Cardiac muscle cell (in vitro differentiated cells and primary cell): ENCODE data around the gene CLIC5. TPM values are rescaled to one million over a fixed set of nuclear protein-coding genes. Genes with fewer than 3 reads are reported as not detected.

ENCODE experiments used
- DNase-seq, 2 donors: peaks; one replicate each; pipeline versions ENCODE4 v3.0.0 to v3.0.0-alpha.2; 2010 to 2017; ENCODE audit warnings: low read depth in 1 of 2, low spot score in 1 of 2
- H3K27ac ChIP-seq: fragments of 200-600 bp; sonication (generic); 2 replicates; pipeline ENCODE4 v1.5.1; 2016
- H3K27me3 ChIP-seq: fragments of 200-600 bp; sonication (generic); 2 replicates; pipeline ENCODE4 v1.6.0; 2016; ENCODE audit warnings: control low read depth
- H3K36me3 ChIP-seq: fragments of 200-600 bp; sonication (generic); 2 replicates; pipeline ENCODE4 v1.5.1; 2016; ENCODE audit warnings: control low read depth
- H3K4me1 ChIP-seq: fragments of 200-600 bp; sonication (generic); 2 replicates; pipeline ENCODE4 v1.8.1; 2017; ENCODE audit warnings: low read depth, mild to moderate bottlenecking, mixed run types
- H3K4me3 ChIP-seq: fragments of 200-600 bp; sonication (generic); 2 replicates; pipeline ENCODE4 v1.5.1; 2016; ENCODE audit warnings: mild to moderate bottlenecking
- H3K9me3 ChIP-seq: fragments of 200-600 bp; sonication (generic); 2 replicates; pipeline ENCODE4 v1.5.1; 2017; ENCODE audit warnings: low read depth, mild to moderate bottlenecking, control low read depth
- polyA plus RNA-seq: library from polyadenylated mRNA; unstranded; fragments of >200 nt; fragmentation: Nextera tagmentation; extraction: Ambion mirVana; gene quantifications from 2 replicates; pipeline ENCODE4 v1.2.1, GENCODE V29; 2016
- total RNA-seq: library from RNA; depleted of rRNA; stranded (reverse); fragments of >200 nt; gene quantifications from 2 replicates; pipeline ENCODE4 v1.2.3, GENCODE V29; 2016
- TF ChIP-seq, protein P1 (sequence below): IDR thresholded peaks from 2 replicates; pipeline ENCODE4 v1.5.1; 2012; ENCODE audit warnings: low read depth, mild to moderate bottlenecking, low read length

The CLIC5 gene
- total and polyA plus RNA-seq, 2 experiments from 2014 or later = 10.5 to 24.5 TPM

DNA sequence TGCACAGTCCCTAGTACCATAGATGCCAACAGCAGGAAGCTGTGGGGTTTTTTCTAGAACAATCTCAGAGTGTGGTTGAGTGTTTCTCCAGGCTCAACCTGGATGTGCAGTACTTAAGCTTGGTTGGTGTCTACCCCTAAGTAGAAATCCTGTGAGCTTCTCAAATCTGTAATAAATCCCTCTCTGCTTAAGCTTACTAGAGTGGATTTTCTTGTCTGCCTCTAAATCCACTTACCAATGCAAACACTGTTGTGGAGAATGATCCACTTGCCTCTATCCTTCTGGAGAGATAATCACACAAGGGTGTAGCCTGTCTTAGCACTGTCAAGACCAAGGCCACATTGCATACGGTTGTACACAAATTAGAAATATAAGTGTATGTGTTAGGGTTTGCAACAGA, 43.3 kb upstream of the CLIC5 start:
- TF ChIP-seq, protein P1, sequence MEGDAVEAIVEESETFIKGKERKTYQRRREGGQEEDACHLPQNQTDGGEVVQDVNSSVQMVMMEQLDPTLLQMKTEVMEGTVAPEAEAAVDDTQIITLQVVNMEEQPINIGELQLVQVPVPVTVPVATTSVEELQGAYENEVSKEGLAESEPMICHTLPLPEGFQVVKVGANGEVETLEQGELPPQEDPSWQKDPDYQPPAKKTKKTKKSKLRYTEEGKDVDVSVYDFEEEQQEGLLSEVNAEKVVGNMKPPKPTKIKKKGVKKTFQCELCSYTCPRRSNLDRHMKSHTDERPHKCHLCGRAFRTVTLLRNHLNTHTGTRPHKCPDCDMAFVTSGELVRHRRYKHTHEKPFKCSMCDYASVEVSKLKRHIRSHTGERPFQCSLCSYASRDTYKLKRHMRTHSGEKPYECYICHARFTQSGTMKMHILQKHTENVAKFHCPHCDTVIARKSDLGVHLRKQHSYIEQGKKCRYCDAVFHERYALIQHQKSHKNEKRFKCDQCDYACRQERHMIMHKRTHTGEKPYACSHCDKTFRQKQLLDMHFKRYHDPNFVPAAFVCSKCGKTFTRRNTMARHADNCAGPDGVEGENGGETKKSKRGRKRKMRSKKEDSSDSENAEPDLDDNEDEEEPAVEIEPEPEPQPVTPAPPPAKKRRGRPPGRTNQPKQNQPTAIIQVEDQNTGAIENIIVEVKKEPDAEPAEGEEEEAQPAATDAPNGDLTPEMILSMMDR = no peak
- H3K9me3 ChIP-seq = no peaks in the 10 kb centered on the region
- H3K4me3 ChIP-seq = no peak overlapping the region
- no peaks in the 10 kb centered on the region for H3K36me3 ChIP-seq
- peaks cover 14% of the 10 kb centered on the region for H3K4me1 ChIP-seq
- no peak for DNase-seq
- H3K27ac ChIP-seq = no peak overlapping the region
- no peaks in the 10 kb centered on the region for H3K27me3 ChIP-seq

DNA sequence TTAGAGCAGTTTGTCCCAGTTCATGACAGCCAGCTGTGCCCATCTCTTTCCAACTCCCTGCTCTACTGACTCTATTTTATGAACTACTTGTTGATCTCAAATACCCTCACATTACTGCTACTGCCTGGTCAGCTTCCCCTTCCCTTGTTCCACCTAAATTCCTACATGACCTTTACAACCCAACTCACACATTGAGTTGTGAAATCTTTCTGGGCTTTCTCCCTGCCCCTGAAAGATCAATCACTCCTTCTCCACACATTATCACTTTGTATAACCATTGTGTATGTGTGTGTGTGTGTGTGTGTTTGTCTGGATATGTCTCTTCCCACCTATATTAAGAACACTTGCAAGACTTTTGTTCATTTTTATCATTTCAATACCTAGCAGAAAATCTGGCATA, 42.1 kb upstream of the CLIC5 start:
- TF ChIP-seq, protein P1 = no peak
- peaks cover 25% of the 10 kb centered on the region for H3K4me1 ChIP-seq
- H3K9me3 ChIP-seq = no peaks in the 10 kb centered on the region
- no peaks in the 10 kb centered on the region for H3K36me3 ChIP-seq
- no peaks in the 10 kb centered on the region for H3K27me3 ChIP-seq
- no peak overlapping the region for H3K27ac ChIP-seq
- H3K4me3 ChIP-seq = no peak overlapping the region
- no peak for DNase-seq

DNA sequence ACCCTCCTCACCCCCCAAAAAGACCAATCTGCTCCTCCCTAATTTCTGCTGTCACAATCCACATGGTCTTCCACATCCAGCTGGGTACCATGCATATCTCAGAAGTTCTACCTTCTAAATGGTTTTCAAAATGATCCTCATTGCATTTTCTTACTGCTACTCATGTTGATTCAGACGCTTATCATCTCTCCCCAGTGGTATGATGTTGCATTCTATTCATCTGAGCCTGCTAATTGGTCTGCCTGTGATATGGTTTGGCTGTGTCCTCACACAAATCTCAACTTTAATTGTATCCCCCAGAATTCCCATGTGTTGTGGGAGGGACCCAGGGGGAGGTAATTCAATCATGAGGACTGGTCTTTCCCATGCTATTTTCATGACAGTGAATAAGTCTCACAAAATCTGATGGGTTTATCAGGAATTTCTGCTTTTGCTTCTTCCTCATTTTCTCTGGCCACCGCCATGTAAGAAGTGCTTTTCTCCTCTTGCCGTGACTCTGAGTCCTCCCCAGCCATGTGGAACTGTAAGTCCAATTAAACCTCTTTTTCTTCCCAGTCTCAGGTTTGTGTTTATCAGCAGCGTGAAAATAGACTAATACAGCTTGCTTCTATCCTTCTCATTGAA, 41.4 kb upstream of the CLIC5 start:
- TF ChIP-seq, protein P1 = no peak
- H3K4me3 ChIP-seq = no peak overlapping the region
- no peaks in the 10 kb centered on the region for H3K36me3 ChIP-seq
- no peaks in the 10 kb centered on the region for H3K9me3 ChIP-seq
- H3K27me3 ChIP-seq = no peaks in the 10 kb centered on the region
- peaks cover 26% of the 10 kb centered on the region for H3K4me1 ChIP-seq
- H3K27ac ChIP-seq = no peak overlapping the region
- peak in 1 of 2 donors; percentile 12 for DNase-seq

DNA sequence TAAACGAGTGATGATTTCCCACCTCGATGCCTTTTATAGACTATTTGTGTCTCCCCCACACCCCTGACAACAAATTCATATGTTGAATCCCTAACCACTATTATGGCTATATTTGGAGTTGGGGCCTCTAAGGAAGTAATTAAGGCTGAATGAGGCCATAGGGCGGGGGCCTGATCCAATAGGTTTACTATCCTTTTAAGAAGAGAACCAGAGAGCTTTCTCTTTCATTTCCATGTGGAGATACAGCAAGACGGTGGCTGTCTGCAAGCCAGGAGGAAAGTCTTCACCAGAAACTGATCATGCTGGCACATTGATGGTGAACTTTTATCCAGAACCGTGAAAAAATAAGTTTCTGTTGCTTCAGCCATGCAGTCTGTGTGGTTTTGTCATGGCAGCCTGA, 38.9 kb upstream of the CLIC5 start:
- peak overlapping the region; percentile 76 for H3K27ac ChIP-seq
- no peaks in the 10 kb centered on the region for H3K27me3 ChIP-seq
- TF ChIP-seq, protein P1 = no peak
- DNase-seq = no peak
- peaks cover 34% of the 10 kb centered on the region for H3K4me1 ChIP-seq
- no peak overlapping the region for H3K4me3 ChIP-seq
- H3K36me3 ChIP-seq = no peaks in the 10 kb centered on the region
- H3K9me3 ChIP-seq = no peaks in the 10 kb centered on the region

DNA sequence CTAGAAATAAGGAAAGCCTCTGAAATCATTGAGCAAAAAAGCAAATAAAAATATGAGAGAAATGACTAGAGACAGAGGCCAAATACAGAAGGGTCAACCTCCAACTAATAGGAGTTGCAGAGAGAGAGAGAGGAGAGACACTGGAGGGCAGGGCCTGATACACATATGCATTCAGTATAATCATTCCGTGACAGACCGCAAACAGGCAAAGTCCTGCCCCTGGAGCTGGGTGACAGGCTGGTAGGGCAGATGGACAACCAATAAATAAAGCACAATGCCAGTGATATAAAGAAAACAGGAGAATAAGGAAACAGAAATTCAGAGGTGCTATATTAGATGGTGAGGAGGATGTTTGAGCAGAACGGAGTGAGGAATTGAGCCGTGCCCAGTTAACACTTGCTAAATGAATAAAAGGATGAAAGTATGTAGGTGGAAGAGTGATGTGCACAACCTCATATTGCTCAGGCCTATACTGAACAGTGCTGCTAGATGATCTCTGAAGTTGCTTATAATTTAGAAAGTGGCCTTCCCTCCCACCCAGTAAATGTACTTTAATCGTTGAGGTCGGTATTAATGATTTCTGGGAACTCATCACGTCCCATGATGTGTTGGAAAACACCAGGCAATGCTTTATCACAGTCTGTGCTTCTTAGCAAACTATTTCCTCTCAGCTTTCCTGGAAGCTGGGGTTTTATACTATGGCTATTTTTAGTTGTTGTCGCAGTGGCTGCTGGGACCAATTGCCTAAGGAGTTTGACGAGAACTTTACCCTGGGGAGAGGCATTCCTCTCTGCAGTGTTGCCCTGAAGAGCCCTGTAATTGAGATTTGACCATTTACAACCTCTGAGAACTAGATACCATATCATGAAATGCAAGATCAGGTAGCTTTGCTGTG, 37.6 kb upstream of the CLIC5 start:
- Histone ChIP-seq H3K4me1 (peaks cover 34% of the 10 kb centered on the region), H3K36me3 (no peaks in the 10 kb centered on the region), H3K9me3 (no peaks in the 10 kb centered on the region), H3K27me3 (no peaks in the 10 kb centered on the region), H3K27ac (peak overlapping the region; percentile 76), H3K4me3 (no peak overlapping the region)
- TF ChIP-seq, protein P1 = no peak
- DNase-seq = peak; percentile 67 to 75
